K562 (cell line): ENCODE measurements around the gene DTHD1. TPM values are rescaled to one million over a fixed set of nuclear protein-coding genes. Genes with fewer than 3 reads are reported as not detected.

Source experiments
- ATAC-seq: fragments of 200-7000 bp; cut with Tn5 transposase; 3 replicates; pipeline ENCODE4 v1.9.1; 2020; ENCODE audit warnings: moderate library complexity
- BruUV-seq: library from RNA; stranded (reverse); fragments of 400-500 nt; replicated peaks from 2 replicates; lab custom pipeline; 2021; lab: Mats Ljungman, UMichigan
- CTCF ChIA-PET: fragments of 300-600 bp; formaldehyde crosslinking; extraction: SDS; loops from one replicate; lab custom pipeline; 2021; ENCODE audit warnings: low intra/inter-chr PET ratio; lab: Yijun Ruan, JAX
- POLR2A ChIA-PET: fragments of 300-600, 350-650 bp; sonication (Branson Sonifier 250); formaldehyde crosslinking; extraction: SDS; loops from one replicate; lab custom pipeline; 2021; ENCODE audit warnings: antibody characterized with exemption, inconsistent platforms; lab: Yijun Ruan, JAX
- DNase-seq, 4 experiments: peaks; one replicate each; pipeline versions ENCODE4 v3.0.0 to v3.0.0-alpha.2; 2011 to 2018; ENCODE audit warnings: low spot score in 3 of 4, mixed read lengths in 3 of 4; ENCODE audit errors: extremely low read depth in 1 of 4
- FAIRE-seq: peaks from 2 replicates; lab custom pipeline; 2011; peaks lifted over from hg19 to GRCh38; lab: Jason Lieb, UNC
- H2AFZ ChIP-seq: 2 replicates; pipeline ENCODE4 v1.6.0; 2011; ENCODE audit warnings: low read depth, low read length, control low read depth, inconsistent platforms
- H3K27ac ChIP-seq: fragments of 200-600 bp; 3 replicates; pipeline ENCODE4 v1.8.0; 2011; ENCODE audit warnings: low read depth, mild to moderate bottlenecking, control low read depth, inconsistent platforms, low read length, moderate library complexity, mixed read lengths; ENCODE audit errors: extremely low read depth
- H3K27me3 ChIP-seq, 2 experiments: fragments of 300-600 bp in 1 of 2; 2 replicates in 1 of 2; 3 replicates in 1 of 2; pipeline versions ENCODE4 v1.6.0 to v1.8.0; 2011; ENCODE audit warnings: inconsistent platforms in 2 of 2, low read length in 2 of 2, mild to moderate bottlenecking in 1 of 2, mixed read lengths in 1 of 2, moderate library complexity in 1 of 2; ENCODE audit not compliant: control insufficient read depth in 2 of 2, insufficient read depth in 2 of 2
- H3K36me3 ChIP-seq: fragments of 300-600 bp; 3 replicates; pipeline ENCODE4 v1.8.0; 2011; ENCODE audit warnings: mild to moderate bottlenecking, low read length, inconsistent platforms; ENCODE audit not compliant: control insufficient read depth, insufficient read depth
- H3K4me1 ChIP-seq, 2 experiments: fragments of 200-600 bp in 1 of 2; replicated peaks in 1 of 2; 2 replicates in 1 of 2; 3 replicates in 1 of 2; pipeline versions ENCODE4 v1.5.1 to v1.8.0; 2011; ENCODE audit warnings: inconsistent platforms in 2 of 2, low read length in 2 of 2, mild to moderate bottlenecking in 1 of 2, mixed read lengths in 1 of 2, moderate library complexity in 1 of 2; ENCODE audit not compliant: control insufficient read depth in 2 of 2, insufficient read depth in 2 of 2
- H3K4me2 ChIP-seq: 2 replicates; pipeline ENCODE4 v1.6.1; 2011; ENCODE audit warnings: low read length, control low read depth, inconsistent platforms, mixed read lengths; ENCODE audit not compliant: insufficient read depth
- H3K4me3 ChIP-seq: fragments of 200-600 bp; sonication (generic), shearing (Covaris generic); 2 replicates; pipeline ENCODE4 v1.5.1; 2016; ENCODE audit warnings: control low read depth, inconsistent platforms
- H3K79me2 ChIP-seq: fragments of 200-600 bp; 3 replicates; pipeline ENCODE4 v1.8.0; 2011; ENCODE audit warnings: low read length, inconsistent platforms; ENCODE audit not compliant: control insufficient read depth, insufficient read depth
- H3K9ac ChIP-seq, 2 experiments: 2 replicates each; pipeline versions ENCODE4 v1.6.0 to v1.6.1; 2011; ENCODE audit warnings: low read depth in 2 of 2, low read length in 2 of 2, control low read depth in 1 of 2, inconsistent platforms in 1 of 2, mild to moderate bottlenecking in 1 of 2, mixed read lengths in 1 of 2; ENCODE audit not compliant: insufficient read depth in 1 of 2
- H3K9me1 ChIP-seq: one replicate; pipeline ENCODE4 v1.6.0; 2011; ENCODE audit warnings: inconsistent platforms, mild to moderate bottlenecking, low read length, moderate library complexity; ENCODE audit not compliant: control insufficient read depth, insufficient read depth
- H3K9me3 ChIP-seq: replicated peaks from 2 replicates; pipeline ENCODE4 v1.5.1; 2011; ENCODE audit warnings: low read depth, low read length, inconsistent platforms; ENCODE audit not compliant: control insufficient read depth, insufficient read depth
- H4K20me1 ChIP-seq: replicated peaks from 2 replicates; pipeline ENCODE4 v1.6.1; 2011; ENCODE audit warnings: low read length, inconsistent platforms, mixed read lengths; ENCODE audit not compliant: control insufficient read depth, insufficient read depth
- FIP1L1 ChIP-seq: fragments of 200-400 bp; formaldehyde crosslinking; IDR thresholded peaks from 2 replicates; pipeline ENCODE4 v1.6.1; 2018; ENCODE audit warnings: mild to moderate bottlenecking, low read depth, low read length; ENCODE audit not compliant: poor library complexity, severe bottlenecking
- HIVEP1 ChIP-seq: fragments of 250-450 bp; sonication (Bioruptor Pico); IDR thresholded peaks from 2 replicates; pipeline ENCODE4 v1.4.0; 2020; ENCODE audit warnings: mild to moderate bottlenecking
- MNT ChIP-seq, 2 experiments: fragments of 450-650 bp; conservative IDR thresholded peaks; 2 replicates each; pipeline ENCODE4 v1.6.1; 2017; ENCODE audit warnings: mild to moderate bottlenecking in 2 of 2, moderate library complexity in 2 of 2
- POLR3G ChIP-seq: IDR thresholded peaks from 2 replicates; pipeline ENCODE4 v1.6.1; 2011; ENCODE audit not compliant: insufficient read length, insufficient replicate concordance; ENCODE audit errors: extremely low read depth
- SPI1 ChIP-seq: IDR thresholded peaks from 2 replicates; pipeline ENCODE4 v1.6.1; 2011; ENCODE audit warnings: low read depth, low read length, control low read depth, borderline replicate concordance
- WGBS: fragments of 100-300 bp; shearing (Covaris generic); methylation state at CpG from one replicate; pipeline ENCODE4 v1.1.6; 2016; ENCODE audit warnings: low coverage, mixed read lengths; ENCODE audit not compliant: insufficient coverage; ENCODE audit errors: missing lambda C conversion rate; 5-methylcytosine and 5-hydroxymethylcytosine counted together
- in situ Hi-C: fragments of 300-500 bp; cut with MboI; formaldehyde crosslinking; loops from 4 replicates; pipeline ENCODE4 v1.15.0; 2018; ENCODE audit warnings: inconsistent platforms, mixed read lengths
- intact Hi-C: fragments of 100-400 bp; cut with micrococcal nuclease; formaldehyde crosslinking; loops from 2 replicates; pipeline ENCODE4 v1.14.2; 2022
- polyA plus RNA-seq, 8 experiments: library from polyadenylated mRNA; depleted of rRNA in 4 of 8; stranded (reverse) in 5 of 8; unstranded in 3 of 8; fragments of >200 nt; fragmentation: Nextera tagmentation in 2 of 8; fragmentation: Illumina TruSeq in 1 of 8; extraction: Ambion mirVana in 2 of 8; extraction: Trizol in 1 of 8; gene quantifications; 2 replicates each; pipeline versions ENCODE4 v1.2.1 to v1.2.3, GENCODE V29; 2011 to 2014; ENCODE audit warnings: inconsistent platforms in 1 of 8, missing spikeins in 1 of 8
- total RNA-seq, 7 experiments: library from RNA; depleted of rRNA in 6 of 7; stranded (reverse); fragments of >200 nt in 6 of 7; fragmentation: Illumina TruSeq in 2 of 7; extraction: Trizol in 2 of 7; gene quantifications; 2 replicates each; pipeline versions ENCODE4 v1.2.1 to v1.2.3, GENCODE V29; 2011 to 2021; ENCODE audit warnings: low replicate concordance in 1 of 7

The DTHD1 gene
- total and polyA plus RNA-seq, 9 of the 15 experiments (the other 6 are each of a cell fraction or from before 2014, with no cell fraction given) = not detected

GRCh38 chr4:36385951-36386571 lies 104.6 kb downstream of the DTHD1 start:
- 3% methylated on average over 5 of the region's 5 CpGs for WGBS
- in situ Hi-C loops = no loop called here
- no peaks in the 10 kb centered on the region for H3K36me3 ChIP-seq
- ATAC-seq (no peak), FAIRE-seq (no peak)
- H2AFZ ChIP-seq = no peak overlapping the region
- H3K4me3 ChIP-seq = no peak overlapping the region
- no peaks in the 10 kb centered on the region for H3K79me2 ChIP-seq
- H3K27ac ChIP-seq = no peak overlapping the region
- POLR2A ChIA-PET = no interaction called here
- no peak for TF ChIP-seq FIP1L1
- no peak for TF ChIP-seq MNT (conservative IDR thresholded peaks at IDR 0.05)
- no peak for TF ChIP-seq SPI1
- TF ChIP-seq POLR3G = no peak
- TF ChIP-seq HIVEP1 (CRISPR knock-in tag) = no peak
- TF ChIP-seq, all 486 proteins: peak for 0
- Histone ChIP-seq H3K9ac (no peak overlapping the region), H3K4me2 (no peak overlapping the region), H3K4me1 (no peaks in the 10 kb centered on the region), H3K9me1 (no peaks in the 10 kb centered on the region), H3K9me3 (no peaks in the 10 kb centered on the region), H3K27me3 (no peaks in the 10 kb centered on the region), H4K20me1 (no peaks in the 10 kb centered on the region)
- intact Hi-C loops = no loop called here
- CTCF ChIA-PET = no interaction called here
- no peak for DNase-seq
- no TSS peak for BruUV-seq
